GM18861 (cell line): ENCODE results near the gene TSC22D4.
"Not testable (repeated sequence)": the region's sequence is repeated elsewhere in the genome, so short reads cannot be mapped to it uniquely, and the experiment has no call there.

Source experiments
- ATAC-seq: cut with Tn5 transposase; IDR thresholded peaks from one replicate; pipeline ENCODE4 v1.9.1; 2021; ENCODE audit not compliant: unreplicated experiment

Gene TSC22D4

DNA sequence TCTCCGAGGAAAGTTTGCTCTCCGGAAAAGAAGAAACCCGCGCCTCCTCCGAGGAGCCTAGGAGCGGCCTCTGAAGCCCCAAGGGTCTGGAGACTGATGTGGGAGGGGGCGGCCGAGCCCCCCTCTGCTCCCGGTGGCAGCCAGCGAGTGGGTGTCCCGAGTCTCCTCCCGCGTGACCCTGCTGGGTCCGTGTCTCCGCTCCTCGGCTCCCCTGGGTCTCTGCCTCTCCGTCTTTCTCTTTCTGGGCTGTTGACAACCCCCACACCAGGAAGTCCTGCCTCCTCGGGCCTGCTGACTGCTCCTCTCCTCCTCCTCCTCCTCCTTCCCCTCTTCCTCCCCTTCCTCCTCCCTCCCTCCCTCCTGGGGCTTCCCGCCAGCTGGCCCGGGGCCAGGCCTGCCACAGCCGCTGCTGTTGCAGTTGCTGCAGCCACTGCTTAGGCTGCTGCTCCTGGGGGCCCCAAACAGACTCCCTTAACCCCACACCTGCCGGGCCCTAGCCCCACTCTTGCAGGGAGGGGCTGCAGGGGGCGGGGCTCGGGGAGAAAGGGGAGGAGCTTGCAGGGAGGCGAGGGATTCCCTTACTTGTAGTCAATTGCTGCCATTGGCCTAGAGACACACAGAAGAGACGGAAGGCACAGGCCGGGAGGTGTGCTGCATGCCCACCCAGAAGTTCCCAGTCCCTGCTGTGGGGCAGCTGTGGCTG, at the start of gene TSC22D4:
Gene TSC22D4, minus strand, starts transcription at position 257 of the 703 bp plus-strand sequence. CDS start 1,176 bp downstream, outside the sequence.
- peak; percentile 38 for ATAC-seq

DNA sequence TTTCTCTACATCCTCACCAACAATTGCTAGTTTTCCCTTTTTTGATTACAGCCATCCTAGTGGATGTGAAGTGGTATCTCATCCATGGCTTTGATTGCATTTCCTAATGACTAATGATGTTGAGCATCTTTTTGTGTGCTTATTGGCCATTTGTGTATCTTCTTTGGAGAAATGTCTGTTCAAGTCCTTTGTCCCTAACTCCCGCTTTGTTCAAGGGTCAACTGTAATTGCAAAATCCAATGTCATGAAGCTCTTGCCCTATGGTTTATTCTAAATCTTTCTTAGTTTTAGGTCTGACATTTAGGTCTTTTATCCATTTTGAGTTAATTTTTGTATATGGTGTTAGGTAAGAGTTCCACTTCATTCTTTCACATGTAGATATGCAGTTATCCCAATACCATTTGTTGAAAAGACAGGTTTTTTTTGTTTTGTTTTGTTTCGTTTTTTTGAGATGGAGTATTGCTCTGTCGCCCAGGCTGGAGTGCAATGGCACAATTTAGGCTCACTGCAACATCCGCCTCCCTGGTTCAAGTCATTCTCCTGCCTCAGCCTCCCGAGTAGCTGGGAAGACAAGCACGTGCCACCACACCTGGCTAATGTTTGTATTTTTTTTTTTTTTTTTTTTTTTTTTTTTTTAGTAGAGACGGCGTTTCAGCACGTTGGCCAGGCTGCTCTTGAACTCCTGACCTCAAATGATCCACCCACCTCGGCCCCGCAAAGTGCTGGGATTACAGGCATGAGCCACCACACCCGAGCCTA, 49.3 kb upstream of the TSC22D4 start:
- not testable (repeated sequence) for ATAC-seq

DNA sequence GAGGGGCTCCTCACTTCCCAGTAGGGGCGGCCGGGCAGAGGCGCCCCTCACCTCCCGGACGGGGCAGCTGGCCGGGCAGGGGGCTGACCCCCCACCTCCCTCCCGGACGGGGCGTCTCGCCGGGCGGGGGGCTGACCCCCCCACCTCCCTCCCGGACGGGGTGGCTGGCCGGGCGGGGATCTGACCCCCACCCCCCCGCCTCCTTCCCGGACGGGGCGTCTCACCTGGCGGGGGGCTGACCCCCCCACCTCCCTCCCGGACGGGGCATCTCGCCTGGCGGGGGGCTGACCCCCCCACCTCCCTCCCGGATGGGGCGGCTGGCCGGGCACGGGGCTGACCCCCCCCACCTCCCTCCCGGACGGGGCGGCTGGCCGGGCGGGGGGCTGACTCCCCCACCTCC, 44.2 kb upstream of the TSC22D4 start:
- ATAC-seq, result not testable (repeated sequence)

DNA sequence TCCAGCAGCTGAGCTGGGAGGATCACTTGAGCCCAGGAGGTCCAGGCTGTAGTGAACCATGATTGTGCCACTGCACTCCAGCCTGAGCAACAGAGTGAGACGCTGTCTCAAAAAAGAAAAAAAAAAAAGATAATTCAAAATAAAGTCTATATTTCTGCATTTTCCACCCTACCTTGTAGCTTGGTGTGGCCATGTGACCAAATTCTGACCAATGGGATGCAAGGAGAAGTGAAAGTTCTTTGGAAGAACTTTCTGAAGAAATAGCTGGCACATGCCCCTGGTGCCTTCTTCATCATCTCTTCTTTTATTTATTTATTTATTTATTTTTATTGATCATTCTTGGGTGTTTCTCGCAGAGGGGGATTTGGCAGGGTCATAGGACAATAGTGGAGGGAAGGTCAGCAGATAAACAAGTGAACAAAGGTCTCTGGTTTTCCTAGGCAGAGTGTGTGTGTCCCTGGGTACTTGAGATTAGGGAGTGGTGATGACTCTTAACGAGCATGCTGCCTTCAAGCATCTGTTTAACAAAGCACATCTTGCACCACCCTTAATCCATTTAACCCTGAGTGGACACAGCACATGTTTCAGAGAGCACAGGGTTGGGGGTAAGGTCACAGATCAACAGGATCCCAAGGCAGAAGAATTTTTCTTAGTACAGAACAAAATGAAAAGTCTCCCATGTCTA, 43.0 kb upstream of the TSC22D4 start:
- ATAC-seq, result not testable (repeated sequence)

DNA sequence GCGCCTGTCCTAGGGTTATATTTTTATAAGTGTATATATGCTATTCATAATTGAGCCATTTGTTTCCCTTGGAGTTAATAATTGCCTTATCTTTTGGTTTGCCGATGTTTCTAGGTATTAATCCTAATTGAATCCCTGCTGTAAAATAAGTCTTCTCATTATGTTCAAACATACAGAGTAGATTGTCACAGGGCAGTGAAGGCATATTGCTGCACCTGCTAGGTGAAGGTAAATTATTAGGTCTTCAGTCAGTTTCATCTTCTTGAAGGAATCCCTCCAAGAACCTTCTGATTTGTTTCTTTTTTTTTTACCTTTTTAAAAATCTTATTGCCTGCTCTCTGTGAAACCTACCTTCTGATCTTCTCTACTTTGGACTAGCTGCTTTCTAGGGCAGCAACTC, 42.1 kb upstream of the TSC22D4 start:
- no peak for ATAC-seq

DNA sequence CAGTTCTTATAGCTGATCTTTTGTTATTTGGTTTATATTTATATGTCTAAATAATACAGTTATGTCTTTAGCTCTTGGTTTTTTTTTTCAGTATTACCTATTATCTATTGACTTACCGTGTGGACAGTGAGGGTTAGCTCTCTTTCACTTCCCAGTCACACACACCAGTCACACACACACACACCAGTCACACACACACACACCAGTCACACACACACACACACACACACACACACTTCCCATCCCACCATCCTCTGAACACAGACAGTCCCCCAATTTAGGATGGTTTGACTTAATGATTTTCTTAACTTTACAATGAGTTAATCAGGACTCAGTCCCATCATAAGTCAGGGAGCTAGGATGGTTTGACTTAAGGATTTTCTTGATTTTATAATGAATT, 41.1 kb upstream of the TSC22D4 start:
- no peak for ATAC-seq

DNA sequence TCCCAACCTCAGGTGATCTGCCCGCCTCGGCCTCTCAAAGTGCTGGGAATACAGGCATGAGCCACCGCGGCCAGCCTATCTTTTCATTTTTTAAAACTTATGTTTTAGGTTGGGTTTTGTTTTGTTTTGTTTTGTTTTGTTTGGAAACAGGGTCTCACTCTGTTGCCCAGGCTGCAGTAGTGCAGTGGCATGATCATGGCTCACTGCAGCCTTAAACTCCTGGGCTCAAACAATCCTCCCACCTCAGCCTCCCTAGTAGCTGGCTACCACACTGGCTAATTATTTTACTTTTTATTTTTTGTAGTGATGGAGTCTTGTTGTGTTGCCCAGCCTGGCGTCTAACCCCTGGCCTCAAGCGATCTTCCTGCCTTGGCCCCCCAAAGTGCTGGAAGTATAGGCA, 40.6 kb upstream of the TSC22D4 start:
- no peak for ATAC-seq

DNA sequence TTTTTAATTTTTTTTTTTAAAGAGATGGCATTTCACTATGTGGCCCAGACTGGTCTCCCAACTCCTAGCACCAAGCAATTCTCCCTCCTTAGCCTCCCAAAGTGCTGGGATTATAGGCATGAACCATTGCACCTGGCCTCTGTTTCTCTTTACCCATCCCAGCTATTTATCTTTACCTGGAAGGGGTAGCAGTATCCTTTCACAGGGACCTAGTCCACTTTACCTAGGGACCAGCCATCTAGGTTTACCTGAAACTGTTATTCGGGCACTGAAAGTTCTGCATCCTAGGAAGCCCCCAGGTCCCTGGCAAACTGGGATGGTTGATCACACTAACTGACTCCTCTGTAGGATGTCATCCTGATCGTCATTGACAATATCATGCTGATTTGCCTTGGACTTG, 38.3 kb upstream of the TSC22D4 start:
- no peak for ATAC-seq

DNA sequence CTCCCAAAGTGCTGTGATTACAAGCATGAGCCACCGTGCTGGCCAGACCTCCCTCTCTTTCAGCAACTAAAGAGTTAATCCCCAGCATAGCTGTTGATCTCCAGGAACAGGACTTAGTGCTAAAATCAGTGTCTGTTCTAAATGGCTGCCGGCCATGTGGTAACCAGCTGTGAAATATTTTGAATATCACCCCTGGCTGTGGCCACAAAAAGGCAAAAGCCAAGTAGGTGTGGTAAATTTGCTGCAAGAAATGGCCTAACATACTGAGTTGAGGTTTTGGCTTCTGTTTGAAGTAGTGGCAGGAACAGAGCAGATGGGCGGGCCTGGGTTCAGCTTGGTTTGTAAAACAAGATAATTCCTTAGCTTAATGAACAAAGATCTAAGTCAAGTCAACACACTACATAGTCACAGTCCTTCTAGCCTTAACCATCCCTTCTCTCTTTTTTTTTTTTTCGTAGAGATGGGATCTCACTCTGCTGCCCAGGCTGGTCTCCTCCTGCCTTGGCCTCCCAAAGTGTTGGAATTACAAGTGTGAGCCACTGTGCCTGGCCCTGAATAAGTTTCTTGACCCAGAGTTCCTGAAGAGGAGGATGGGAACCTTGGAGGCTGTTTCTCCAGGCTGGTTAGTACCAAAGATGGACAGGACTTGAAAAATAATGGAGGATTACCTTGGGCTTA, 37.3 kb upstream of the TSC22D4 start:
- peak; percentile 43 for ATAC-seq

DNA sequence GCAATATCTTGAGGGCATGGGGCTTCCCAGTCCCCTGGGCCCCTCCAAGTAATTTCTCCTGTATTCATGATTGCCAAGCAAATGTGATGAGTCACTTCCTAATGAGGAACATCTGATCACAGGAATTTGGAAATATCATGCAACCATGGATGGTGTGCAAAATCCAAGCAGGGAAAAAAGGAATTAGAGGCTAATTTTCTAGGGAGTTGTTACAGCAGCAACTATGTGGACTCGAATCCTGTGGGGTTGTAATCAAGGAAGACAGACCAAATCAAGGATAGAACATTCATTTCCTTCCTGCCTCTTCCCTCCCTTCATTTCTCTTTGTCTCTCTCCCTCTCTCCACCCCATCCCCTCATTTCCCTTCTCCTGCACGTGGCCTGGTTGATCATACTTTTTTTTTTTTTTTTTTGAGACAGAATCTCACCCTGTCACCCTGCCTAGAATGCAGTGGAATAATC, 36.1 kb upstream of the TSC22D4 start:
- ATAC-seq, result no peak

DNA sequence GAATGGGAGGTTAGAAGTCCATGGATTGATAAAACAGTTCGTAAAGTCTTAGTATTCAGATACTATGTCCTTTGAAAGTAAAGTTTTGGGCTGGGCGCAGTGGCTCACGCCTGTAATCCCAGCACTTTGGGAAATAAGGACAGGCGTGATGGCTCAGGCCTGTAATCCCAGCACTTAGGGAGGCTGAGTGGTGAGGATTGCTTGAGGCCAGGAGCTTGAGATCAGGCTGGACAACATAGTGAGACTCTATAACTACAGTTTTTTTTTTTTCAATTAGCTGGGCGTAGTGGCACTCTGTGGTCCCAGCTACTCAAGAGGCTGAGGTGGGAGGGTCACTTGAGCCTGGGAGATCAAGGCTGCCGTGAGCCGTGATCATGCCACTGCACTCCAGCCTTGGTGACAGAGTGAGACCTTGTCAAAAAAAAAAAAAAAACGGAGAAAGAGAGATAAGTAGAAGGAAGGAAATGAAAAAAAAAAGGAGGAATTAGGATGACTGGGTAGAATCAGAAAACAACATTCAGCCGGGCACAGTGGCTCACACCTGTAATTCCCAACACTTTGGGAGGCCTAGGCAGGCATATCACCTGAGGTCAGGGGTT, 34.3 kb upstream of the TSC22D4 start:
- no peak for ATAC-seq

DNA sequence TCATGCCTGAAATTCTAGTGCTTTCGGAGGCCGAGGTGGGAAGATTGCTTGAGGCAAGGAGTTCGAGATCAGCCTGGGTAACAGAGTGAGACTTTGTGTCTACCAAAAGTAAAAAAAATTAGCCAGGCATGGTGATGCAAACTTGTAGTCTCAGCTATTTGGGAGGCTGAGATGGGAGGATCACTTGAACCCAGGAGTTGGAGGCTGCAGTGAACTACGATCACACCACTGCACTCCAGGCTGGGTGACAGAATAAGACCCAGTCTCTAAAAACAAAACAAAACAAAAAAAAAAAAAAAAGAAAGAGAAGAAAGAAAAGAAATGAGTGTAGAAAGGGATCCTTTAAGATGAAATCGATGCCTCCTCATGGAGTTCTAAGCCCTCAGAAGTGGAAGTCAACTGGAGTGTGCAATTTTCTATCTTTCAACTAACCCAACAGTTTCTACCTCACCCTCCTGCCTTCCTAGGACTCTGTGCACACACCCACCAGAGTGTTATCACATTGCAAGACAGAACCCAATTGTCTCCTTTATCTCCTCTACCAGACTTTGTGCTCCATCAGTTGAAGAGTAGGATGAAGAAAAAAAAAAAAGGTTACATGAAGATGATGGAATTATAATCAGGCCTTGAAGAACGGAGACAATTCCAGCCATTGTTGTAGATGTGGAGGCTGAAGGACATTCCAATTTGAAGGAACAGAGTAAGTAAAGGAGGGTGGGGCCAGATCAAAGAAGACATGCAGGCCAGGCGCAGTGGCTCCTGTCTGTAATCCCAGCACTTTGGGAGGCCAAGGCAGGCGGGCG, 31.6 kb upstream of the TSC22D4 start:
- ATAC-seq, result no peak

DNA sequence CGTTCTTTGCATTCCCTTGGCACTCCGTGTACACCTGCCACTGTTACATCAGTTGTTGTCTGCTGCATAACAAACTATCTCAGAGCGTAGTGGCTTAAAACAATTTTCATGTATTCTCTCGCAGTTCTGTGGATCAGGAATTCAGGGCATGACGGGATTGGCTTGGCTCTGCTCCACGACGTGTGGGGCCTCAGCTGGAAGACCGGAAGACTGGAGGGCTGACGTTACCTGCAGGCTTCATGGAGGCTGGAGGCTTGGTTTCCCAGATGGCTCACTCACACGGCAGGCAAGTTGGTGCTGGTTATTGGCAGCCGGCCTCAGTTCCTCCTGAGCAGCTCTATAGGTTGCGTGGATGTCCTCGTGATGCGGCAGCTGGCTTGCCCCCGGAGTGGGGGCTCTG, 30.2 kb upstream of the TSC22D4 start:
- no peak for ATAC-seq

DNA sequence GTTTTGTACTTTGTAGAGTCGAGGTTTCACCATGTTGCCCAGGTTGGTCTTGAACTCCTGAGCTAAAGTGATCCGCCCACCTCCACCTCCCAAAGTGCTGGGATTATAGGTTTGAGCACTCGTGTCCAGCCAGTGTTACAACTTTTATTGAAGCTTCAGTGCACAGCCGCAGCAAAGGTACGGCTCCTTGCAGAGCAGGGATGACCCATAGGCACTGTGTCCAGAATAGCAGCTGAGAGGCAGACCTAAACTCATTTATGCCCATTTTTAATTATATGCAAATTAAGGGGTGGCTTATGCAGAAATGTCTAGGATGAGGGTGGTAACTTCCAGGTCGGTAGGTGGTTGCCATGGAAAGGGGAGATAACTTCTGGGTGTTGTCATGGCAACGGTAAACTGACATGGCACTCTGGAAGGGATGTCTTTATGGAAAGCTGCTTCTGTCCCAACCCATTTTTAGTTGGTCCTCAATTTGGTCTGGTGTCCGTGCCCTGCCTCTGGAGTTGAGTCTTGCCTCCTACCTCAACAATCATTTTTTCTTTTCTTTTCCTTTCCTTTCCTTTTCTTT, 27.4 kb upstream of the TSC22D4 start:
- no peak for ATAC-seq

DNA sequence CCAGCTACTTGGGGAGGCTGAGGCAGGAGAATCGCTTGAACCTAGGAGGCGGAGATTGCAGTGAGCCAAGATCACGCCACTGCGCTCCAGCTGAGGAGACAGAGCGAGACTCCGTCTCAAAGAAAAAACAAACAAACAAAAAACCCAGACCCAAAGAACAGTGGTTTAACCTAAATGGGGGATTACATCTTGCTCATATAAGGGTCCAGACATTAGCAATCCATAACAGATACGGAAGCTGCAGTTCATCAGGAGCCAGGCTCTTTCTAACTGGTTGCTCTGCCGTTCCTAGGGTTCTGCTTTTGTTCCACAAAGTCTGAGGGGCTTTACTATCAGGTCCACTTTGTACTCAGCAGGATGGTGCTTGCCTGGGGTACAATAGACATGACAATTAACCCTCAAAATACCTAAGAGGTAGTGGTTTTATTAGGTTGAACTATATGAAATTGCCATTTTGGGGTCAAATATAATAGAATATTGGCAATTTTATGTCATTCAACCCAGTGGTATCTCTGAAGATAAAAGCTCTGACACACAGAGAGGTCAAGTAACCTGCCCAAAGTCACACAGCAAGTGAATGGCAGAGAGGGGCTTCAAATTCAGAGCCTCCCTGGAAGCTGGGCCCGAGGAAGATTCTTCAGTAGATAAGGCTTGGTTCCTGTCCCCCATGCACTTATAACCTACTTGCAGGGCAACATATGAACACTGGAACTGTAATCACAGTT, 26.0 kb upstream of the TSC22D4 start:
- ATAC-seq, result no peak

DNA sequence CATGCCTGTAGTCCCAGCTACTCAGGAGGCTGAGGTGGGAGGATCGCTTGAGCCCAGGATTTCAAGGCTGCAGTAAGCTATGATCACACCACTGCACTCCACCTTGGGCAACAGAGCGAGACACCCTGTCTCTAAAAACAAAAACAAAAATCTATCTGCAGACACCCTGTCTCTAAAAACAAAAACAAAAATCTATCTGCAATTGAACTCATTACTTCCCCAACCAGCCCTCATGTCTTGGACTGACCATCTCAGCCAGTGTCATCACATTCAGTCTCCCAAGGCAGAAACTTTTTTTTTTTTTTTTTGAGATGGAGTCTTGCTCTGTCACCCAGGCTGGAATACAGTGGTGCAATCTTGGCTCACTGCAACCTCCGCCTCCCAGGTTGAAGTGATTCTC, 25.0 kb upstream of the TSC22D4 start:
- ATAC-seq, result not testable (repeated sequence)

DNA sequence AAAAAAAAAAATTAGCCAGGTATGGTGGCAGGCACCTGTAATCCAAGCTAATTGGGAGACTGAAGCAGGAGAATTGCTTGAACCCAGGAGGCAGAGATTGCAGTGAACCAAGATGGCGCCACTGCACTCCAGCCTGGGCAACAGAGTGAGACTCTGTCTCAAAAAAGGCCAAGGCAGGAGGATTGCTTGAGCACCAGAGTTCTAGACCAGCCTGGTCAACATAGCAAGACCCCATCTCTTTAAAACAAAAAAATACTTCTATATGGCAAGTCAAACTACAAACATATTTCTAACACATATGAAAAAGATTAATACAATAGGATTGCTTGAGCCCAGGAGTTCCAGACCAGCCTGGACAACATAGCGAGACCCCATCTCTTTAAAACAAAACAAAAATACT, 21.7 kb upstream of the TSC22D4 start:
- not testable (repeated sequence) for ATAC-seq

DNA sequence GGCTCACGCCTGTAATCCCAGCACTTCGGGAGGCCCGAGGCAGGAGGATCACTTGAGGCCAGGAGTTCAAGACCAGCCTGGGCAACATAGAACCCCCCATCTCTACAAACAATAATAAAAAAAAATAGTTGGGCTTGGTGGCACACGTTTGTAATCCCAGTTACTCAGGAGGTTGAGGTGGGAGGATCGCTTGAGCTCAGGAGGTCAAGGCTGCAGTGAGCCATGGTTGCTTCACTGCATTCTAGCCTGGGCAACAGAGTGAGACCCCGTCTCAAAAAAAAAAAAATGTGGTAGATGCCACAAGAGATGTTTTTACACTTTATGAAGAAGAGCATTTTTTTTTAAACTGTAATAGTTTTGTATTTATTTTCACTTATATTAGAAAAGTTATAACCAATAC, 17.5 kb upstream of the TSC22D4 start:
- ATAC-seq, result no peak
